Left ventricle myocardium inferior (tissue), 1 donor: ENCODE data around the gene SH3RF1. TPM values are rescaled to one million over a fixed set of nuclear protein-coding genes. Genes with fewer than 3 reads are reported as not detected.
"Not testable (repeated sequence)": the region's sequence is repeated elsewhere in the genome, so short reads cannot be mapped to it uniquely, and the experiment has no call there.

ENCODE experiments used
- DNase-seq: peaks from one replicate; pipeline ENCODE4 v3.0.0-alpha.2; 2020
- H3K27ac ChIP-seq: fragments of 200-600 bp; replicated peaks from 2 replicates; pipeline ENCODE4 v1.8.0; 2021
- H3K27me3 ChIP-seq: fragments of 200-600 bp; 2 replicates; pipeline ENCODE4 v1.8.0; 2021; ENCODE audit warnings: low read depth
- H3K36me3 ChIP-seq: fragments of 200-600 bp; 2 replicates; pipeline ENCODE4 v1.8.0; 2021
- H3K4me1 ChIP-seq: fragments of 200-600 bp; 2 replicates; pipeline ENCODE4 v1.8.0; 2021
- H3K4me3 ChIP-seq: fragments of 200-600 bp; 2 replicates; pipeline ENCODE4 v1.8.0; 2021; ENCODE audit warnings: mild to moderate bottlenecking, moderate library complexity
- H3K9me3 ChIP-seq: fragments of 200-600 bp; replicated peaks from 2 replicates; pipeline ENCODE4 v1.8.0; 2021
- intact Hi-C: fragments of 100-400 bp; cut with micrococcal nuclease; formaldehyde crosslinking; loops from one replicate; pipeline ENCODE4 v1.11.0; 2022
- total RNA-seq: library from RNA; stranded (reverse); fragmentation: NEBNext Ultra II Directional; extraction: Animal tissue kit (Norgen Biotek cat#: 25700); gene quantifications from one replicate; pipeline ENCODE4 v1.2.1, GENCODE V29; 2021
- TF ChIP-seq, protein P1 (sequence below): fragments of 200-600 bp; IDR thresholded peaks from 2 replicates; pipeline ENCODE4 v1.8.0; 2021; ENCODE audit warnings: antibody characterized with exemption, mild to moderate bottlenecking, borderline replicate concordance
- donor health status: DM: no; HTN: yes; CAD: no; lungs with severe emphysema.

Gene SH3RF1
- total RNA-seq, 1 donor from 2014 or later, result 8.8 TPM

DNA sequence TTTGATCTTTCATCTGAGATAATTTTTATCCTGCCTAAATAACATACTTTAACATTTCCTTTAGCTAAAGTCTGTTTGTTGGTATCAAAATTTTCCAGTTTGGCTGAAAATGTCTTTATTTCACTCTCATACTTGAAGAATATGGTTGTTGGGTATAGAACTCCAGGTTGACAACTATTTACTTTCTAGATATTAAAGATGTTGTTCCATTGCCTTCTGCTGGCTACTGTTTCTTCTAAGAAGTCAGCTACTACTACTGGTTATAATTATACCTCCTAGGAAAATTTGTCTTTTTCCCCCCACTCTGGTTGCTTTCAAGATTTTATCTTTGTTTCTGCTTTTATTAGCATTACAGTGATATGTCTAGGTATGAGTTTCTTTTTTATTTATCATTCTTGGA is 75.7 kb downstream of the SH3RF1 start:
- H3K27me3 ChIP-seq, result no peaks in the 10 kb centered on the region
- H3K4me3 ChIP-seq, result no peak overlapping the region
- no peak for DNase-seq
- H3K4me1 ChIP-seq, result peaks cover 2% of the 10 kb centered on the region
- H3K9me3 ChIP-seq, result peaks cover 18% of the 10 kb centered on the region
- no peaks in the 10 kb centered on the region for H3K36me3 ChIP-seq
- intact Hi-C loops, result no loop called here
- TF ChIP-seq, protein P1, sequence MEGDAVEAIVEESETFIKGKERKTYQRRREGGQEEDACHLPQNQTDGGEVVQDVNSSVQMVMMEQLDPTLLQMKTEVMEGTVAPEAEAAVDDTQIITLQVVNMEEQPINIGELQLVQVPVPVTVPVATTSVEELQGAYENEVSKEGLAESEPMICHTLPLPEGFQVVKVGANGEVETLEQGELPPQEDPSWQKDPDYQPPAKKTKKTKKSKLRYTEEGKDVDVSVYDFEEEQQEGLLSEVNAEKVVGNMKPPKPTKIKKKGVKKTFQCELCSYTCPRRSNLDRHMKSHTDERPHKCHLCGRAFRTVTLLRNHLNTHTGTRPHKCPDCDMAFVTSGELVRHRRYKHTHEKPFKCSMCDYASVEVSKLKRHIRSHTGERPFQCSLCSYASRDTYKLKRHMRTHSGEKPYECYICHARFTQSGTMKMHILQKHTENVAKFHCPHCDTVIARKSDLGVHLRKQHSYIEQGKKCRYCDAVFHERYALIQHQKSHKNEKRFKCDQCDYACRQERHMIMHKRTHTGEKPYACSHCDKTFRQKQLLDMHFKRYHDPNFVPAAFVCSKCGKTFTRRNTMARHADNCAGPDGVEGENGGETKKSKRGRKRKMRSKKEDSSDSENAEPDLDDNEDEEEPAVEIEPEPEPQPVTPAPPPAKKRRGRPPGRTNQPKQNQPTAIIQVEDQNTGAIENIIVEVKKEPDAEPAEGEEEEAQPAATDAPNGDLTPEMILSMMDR, result no peak
- H3K27ac ChIP-seq, result no peak overlapping the region

DNA sequence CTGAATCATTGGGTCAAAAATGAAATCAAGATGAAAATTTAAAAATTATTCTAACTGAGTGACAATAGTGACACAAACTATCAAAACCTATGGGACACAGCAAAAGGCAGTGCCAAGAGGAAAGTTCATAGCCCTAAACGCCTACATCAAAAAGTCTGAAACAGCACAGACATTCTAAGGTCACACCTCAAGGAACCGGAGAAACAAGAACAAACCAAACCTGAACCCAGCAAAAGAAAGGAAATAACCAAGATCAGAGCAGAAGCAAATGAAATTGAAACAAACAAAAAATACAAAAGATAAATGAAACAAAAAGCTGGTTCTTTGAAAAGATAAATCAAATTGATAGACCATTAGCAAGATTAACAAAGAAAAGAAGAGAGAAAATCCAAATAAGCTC is 80.8 kb downstream of the SH3RF1 start:
- H3K27me3 ChIP-seq, DNase-seq, H3K27ac ChIP-seq, H3K36me3 ChIP-seq, H3K4me3 ChIP-seq, intact Hi-C loops: not testable (repeated sequence)
- Histone ChIP-seq H3K9me3 (peaks cover 12% of the 10 kb centered on the region), H3K4me1 (peaks cover 15% of the 10 kb centered on the region)

DNA sequence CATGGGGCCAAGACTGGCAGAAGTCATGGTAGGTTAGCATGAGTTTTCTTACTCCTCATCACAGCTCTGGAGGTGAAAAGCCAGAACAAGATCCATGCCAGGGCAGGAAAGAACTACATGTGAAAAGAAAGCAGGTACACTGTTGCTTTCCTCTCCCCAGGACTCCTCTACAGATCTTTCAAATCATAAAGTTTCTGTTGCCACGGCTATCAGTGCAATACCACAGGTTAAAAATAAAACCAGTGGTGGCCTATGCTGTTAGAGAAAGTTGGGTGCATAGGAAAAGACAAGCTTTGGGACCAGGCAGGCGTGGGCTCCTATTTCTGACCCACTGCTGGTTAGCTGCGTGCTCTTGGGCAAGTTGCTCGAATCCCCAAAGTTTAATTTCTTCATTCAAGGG is 81.4 kb downstream of the SH3RF1 start:
- TF ChIP-seq, protein P1, result no peak
- Histone ChIP-seq H3K4me3 (no peak overlapping the region), H3K27me3 (no peaks in the 10 kb centered on the region), H3K27ac (no peak overlapping the region), H3K9me3 (peaks cover 6% of the 10 kb centered on the region), H3K4me1 (peaks cover 21% of the 10 kb centered on the region), H3K36me3 (no peaks in the 10 kb centered on the region)
- DNase-seq, result no peak
- intact Hi-C loops, result no loop called here

DNA sequence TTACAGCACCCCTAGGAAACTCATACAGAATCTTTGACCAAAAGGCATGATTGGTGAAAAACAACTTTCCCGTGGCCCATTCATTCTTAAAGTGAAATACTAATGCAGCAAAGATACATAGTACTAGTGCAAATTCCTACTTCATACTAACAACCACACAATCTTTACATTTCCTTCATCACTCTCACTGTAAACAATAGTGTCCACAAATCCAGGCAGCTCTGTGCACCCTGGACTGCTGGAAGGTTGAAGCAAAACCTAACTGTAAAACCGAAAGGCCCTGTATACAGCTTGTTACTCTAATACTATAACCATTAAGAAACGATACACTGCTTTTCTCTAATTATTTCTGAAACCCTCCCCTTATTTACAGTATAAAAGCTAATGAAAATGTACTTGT is 82.6 kb downstream of the SH3RF1 start:
- no peaks in the 10 kb centered on the region for H3K27me3 ChIP-seq
- H3K4me1 ChIP-seq, result peaks cover 29% of the 10 kb centered on the region
- H3K27ac ChIP-seq, result no peak overlapping the region
- intact Hi-C loops, result no loop called here
- H3K4me3 ChIP-seq, result no peak overlapping the region
- TF ChIP-seq, protein P1, result no peak
- H3K9me3 ChIP-seq, result peaks cover 6% of the 10 kb centered on the region
- no peaks in the 10 kb centered on the region for H3K36me3 ChIP-seq
- no peak for DNase-seq

DNA sequence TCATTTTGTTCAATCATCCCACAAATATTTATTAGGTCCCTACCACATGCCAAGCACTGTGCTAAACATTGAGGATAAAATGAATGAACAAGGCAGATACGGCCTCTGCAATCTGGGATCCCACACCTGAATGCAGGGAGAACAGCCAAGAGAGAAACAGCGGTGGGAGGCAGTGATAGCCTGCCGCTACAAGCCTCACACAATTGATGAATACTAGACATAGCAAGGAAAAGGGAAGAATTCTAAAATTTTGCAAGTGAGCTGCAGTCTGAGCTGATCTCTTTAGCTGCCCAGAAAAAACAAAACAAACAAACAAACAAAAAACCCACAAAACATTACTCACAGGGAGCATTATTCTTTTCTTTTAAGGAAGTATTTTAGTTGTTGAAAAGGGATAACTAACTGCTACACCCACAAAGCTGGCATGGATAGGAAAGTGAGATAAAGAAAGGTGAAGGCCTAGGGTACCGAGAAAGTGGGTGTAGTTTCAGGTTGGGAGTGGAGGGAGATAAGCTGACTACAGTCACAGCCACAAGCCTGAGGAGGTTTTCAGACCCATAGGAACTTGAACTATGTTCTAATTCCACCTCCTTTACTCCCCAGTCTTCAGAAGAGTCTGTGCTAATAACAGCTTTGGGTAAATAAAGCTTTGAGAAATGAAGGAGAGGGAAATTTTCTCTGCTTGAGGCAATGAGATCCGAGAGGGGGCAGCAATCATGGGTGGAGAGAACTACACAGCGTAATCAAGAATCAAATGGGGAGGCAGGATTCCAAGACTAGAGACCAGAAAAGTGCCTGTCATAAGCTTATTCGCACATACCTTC is 85.4 kb downstream of the SH3RF1 start:
- no peaks in the 10 kb centered on the region for H3K9me3 ChIP-seq
- H3K4me3 ChIP-seq, result no peak overlapping the region
- peaks cover 29% of the 10 kb centered on the region for H3K4me1 ChIP-seq
- intact Hi-C loops, result no loop called here
- DNase-seq, result no peak
- no peaks in the 10 kb centered on the region for H3K36me3 ChIP-seq
- TF ChIP-seq, protein P1, result no peak
- H3K27me3 ChIP-seq, result no peaks in the 10 kb centered on the region
- no peak overlapping the region for H3K27ac ChIP-seq

DNA sequence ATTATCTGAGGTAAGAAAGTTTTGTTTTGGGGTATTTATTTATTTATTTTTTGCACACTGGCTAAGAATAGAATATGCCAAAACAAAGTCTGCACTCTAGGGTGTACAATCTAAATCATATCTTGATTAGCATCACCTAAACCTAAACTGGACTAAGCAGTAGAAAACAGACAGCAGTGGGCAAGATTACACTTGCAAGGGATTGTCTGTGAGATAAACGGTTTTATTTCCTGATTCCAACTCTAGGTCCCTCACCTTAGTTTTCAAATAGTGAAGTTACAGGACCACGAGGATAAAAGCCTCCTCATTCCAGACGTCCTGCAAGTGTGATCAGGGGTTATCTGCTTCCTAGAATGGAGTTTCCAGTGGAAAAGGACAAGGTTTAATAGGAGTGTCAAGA is 86.1 kb downstream of the SH3RF1 start:
- TF ChIP-seq, protein P1, result no peak
- Histone ChIP-seq H3K27me3 (no peaks in the 10 kb centered on the region), H3K36me3 (no peaks in the 10 kb centered on the region), H3K9me3 (no peaks in the 10 kb centered on the region), H3K4me1 (peaks cover 29% of the 10 kb centered on the region), H3K27ac (no peak overlapping the region), H3K4me3 (no peak overlapping the region)
- intact Hi-C loops, result no loop called here
- DNase-seq, result no peak
